Kidney glomerular epithelial cell (primary cell): Measurements from ENCODE around the gene DVL1.
A peak's percentile ranks its signal among the peaks of the same experiment; 100 is the strongest.
"Not testable (repeated sequence)": the region's sequence is repeated elsewhere in the genome, so short reads cannot be mapped to it uniquely, and the experiment has no call there.

ENCODE experiments used
- DNase-seq: peaks from one replicate; lab custom pipeline; 2025; lab: John Stamatoyannopoulos, UW

Gene DVL1

DNA sequence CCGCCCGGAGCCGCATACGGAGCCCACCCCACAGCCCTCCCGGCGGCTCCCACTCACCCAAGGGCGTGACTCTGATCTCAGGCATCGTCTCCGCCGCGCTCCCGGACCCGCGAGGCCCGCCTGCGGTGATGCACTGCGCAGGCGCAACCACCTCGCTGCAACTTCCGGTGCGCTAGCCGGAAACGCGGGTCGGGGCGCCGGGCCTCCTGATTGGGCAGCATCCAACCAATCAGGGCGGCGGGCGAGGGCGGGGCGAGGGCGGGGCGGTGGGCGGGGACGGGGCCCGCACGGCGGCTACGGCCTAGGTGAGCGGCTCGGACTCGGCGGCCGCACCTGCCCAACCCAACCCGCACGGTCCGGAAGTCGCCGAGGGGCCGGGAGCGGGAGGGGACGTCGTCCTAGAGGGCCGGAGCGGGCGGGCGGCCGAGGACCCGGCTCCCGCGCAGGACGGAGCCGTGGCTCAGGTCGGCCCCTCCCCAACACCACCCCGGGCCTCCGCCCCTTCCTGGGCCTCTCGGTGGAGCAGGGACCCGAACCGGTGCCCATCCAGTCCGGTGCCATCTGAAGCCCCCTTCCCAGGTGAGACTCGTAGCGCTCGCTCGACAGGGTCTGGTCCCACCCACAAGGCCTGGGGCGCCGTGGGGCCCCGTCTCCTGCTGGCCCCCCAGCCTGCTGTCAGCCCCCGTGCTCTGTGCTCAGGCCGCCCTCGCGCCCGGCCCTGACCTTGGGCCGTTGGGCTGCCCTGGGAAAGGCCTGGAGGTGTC, 24.5 kb downstream of the DVL1 start, which contains the start of the genes CPTP and INTS11:
CPTP (plus strand) TSS at position 279 of the 764 bp plus-strand sequence. CDS start 2,109 bp downstream, outside the sequence.
INTS11 (minus strand) TSS at position 137 of the 764 bp plus-strand sequence; CDS start at position 85, 52 bp downstream.
- peak; percentile 63 for DNase-seq

GRCh38 chr1:1324084-1324523, 25.1 kb downstream of the DVL1 start:
- no peak for DNase-seq

DNA sequence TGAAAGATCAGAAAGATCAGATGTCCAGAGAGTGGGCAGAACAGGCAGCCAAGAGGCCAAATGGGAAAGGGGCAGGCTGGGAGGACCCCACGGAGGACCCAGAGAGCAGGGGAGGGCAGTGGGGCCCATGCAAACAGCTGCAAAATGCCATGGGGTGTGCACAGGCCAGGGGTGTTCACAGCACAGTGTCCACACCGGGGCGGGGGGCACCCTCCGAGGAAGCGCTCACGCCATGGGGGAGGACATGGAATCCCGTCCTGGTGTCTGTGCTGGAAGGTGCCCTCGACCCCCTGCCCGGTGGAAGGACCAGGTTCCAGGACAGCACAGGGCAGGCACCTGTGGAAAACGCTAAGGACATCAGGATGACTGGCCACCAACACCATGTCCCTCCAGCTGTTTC, 26.3 kb downstream of the DVL1 start:
- no peak for DNase-seq

DNA sequence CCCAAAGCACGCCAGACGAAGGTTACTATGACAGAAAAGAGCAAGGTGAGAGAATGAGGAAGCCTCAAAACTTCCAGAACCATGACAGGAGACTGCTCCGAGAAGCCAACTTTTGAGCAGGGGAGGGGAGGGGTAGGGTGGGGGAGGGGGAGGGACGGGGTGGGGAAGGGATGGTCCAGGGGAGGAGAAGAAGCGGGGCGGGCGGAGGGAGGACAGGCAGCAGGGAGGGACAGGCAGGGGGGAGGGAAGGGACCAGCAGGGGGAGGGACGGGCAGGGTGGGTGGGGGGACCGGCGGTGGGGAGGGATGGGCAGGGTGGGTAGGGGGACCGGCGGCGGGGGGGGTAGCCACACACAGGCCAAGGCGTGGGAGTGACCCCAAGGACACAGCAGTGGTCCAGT, 26.8 kb downstream of the DVL1 start:
- DNase-seq: no peak

GRCh38 chr1:1321477-1321876, 27.7 kb downstream of the DVL1 start:
- no peak for DNase-seq

DNA sequence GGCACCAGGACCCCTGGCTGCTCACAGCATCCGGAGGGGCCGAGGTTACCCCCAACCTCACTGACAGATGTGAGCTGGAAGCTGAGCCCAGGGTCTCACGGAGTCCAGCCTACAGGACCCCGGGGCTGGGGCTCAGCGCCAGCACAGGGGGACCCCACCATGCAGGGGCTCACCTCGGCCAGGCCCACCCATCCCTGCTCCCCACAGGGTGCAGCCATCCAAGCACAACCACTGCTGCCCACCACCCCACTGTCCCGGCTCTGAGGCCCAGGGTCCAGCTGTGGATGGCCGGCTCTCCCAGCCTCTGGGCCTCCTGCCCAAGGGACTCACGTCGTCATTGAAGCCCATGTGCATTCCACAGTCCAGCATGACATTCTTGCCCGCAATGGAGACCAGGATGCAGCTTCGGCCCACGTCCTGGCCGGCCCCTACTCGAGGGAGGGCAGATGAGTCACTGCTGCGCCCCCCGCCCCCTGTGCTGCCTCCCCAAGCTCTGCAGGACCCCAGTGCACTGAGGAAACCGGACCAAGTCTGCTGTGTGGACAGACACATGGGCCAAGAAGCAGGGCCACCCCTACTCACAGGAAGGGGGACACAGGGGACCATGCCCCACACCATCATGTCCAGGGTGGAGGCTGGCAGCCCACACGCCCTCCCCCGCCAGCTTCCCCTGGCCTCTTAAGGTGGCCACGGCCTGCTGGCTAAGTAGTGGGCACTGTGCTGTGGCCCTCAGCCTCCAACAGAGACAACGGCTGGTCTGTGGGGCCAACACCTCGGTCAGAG, 28.4 kb downstream of the DVL1 start:
- no peak for DNase-seq

- no peak for DNase-seq
Measured at GRCh38 chr1:1319646-1319941, 29.6 kb downstream of the DVL1 start.

GRCh38 chr1:1318777-1319645, 30.2 kb downstream of the DVL1 start:
- DNase-seq: no peak

GRCh38 chr1:1318131-1318652, 31.0 kb downstream of the DVL1 start:
- peak; percentile 91 for DNase-seq

DNA sequence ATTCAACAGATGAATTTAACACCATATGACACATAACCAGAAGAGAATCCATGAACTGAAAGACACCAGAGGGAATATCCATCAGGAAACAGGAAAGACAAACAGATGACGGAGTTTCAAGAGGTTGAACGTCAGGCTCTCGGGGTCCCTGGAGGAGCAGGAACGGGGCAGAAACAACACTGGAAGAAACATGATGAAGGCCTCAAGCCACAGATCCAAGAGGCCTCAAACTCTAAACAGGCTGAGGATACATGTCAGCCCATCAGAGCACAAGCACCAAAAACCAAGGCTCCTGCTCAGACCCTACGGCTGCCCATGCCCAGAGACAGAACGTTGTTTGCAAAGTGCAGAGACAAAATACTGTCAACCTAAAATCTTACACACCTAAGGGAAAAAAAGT, 31.8 kb downstream of the DVL1 start:
- no peak for DNase-seq

- DNase-seq: not testable (repeated sequence)
Measured at GRCh38 chr1:1316199-1316598, 33.0 kb downstream of the DVL1 start.

GRCh38 chr1:1315435-1315954, 33.7 kb downstream of the DVL1 start:
- DNase-seq: no peak

GRCh38 chr1:1314678-1315335, 34.4 kb downstream of the DVL1 start:
- no peak for DNase-seq

GRCh38 chr1:1314237-1314586, 35.0 kb downstream of the DVL1 start:
- no peak for DNase-seq

GRCh38 chr1:1313500-1314236, 35.5 kb downstream of the DVL1 start:
- DNase-seq: no peak

DNA sequence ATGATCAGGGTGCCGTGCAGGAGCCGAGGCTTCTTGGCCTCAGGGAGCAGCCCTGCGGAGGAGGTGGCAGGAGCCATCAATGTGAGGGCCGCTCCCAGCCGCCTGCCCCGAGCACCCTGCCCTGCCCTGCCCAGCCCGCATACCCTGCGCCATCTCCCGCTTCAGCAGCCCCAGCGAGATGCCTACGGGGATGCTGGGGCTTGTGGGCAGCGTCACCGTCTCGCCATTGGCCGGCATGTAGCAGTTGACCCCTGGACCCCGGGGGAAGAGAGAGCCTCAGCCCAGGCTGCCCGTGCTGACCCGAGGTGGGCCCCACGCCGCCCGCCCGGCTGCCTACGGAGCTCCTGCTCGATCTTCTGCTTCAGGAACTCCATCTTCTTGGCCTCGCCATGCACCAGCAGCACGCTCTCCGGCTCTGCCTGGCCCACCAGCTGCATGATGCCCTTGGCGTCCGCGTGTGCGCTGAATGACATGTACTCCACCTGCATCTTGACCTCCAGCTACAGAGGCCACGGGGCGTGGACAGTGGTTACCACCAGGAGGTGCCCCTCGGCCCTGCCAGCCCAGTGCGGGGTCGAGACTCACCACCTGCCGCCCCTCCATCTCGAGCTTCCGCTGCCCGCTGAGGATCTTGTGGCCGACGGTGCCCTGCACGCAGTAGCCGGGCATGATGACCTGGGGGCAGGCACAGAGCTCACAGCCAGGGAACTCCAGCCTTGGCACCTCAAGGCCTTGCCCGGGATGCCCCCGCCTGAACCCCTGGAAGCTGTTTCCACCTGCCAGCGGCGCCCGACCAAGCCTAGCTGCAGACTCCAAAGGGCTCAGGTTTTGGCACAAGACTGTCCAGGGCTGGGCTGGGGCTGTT, 36.5 kb downstream of the DVL1 start:
- no peak for DNase-seq

GRCh38 chr1:1311107-1312104, 37.8 kb downstream of the DVL1 start:
- DNase-seq: no peak

- DNase-seq: no peak
Measured at GRCh38 chr1:1310476-1311053, 38.7 kb downstream of the DVL1 start.
